IMR-90 (cell line): ENCODE data around the gene FGD3.

Experiments used
- TF ChIP-seq, protein P1 (sequence below): conservative IDR thresholded peaks from 2 replicates; pipeline ENCODE4 v1.5.1; 2012; ENCODE audit warnings: mild to moderate bottlenecking, low read depth, low read length, improper control_type of control experiment
- TF ChIP-seq, protein P2 (sequence below): fragments of 150-350 bp; IDR thresholded peaks from 2 replicates; pipeline ENCODE4 v1.6.1; 2017; ENCODE audit warnings: mild to moderate bottlenecking, antibody characterized with exemption, low read length, low read depth

DNA sequence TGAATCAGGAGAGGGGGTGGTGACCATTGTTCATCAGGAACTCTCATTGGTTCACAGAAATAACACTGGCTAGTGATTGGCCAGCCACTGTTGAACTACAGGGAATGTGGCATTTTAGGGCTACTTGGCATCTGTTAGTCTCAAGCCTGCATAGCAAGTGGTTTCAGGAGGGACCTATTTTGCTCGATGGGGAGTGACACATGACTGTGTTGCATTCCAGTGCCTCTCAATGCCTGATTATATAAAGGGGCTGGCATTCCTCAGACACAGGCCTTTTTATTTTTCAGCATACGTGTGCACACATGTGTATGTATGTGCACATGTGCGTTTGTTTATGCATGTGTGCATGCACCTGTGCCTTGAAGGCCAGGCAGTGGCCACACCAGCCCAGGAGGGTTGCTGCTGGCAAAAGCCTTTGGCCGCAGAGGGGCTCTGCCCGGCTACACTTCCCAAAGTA lies 23.2 kb downstream of the FGD3 start:
- TF ChIP-seq, protein P1, sequence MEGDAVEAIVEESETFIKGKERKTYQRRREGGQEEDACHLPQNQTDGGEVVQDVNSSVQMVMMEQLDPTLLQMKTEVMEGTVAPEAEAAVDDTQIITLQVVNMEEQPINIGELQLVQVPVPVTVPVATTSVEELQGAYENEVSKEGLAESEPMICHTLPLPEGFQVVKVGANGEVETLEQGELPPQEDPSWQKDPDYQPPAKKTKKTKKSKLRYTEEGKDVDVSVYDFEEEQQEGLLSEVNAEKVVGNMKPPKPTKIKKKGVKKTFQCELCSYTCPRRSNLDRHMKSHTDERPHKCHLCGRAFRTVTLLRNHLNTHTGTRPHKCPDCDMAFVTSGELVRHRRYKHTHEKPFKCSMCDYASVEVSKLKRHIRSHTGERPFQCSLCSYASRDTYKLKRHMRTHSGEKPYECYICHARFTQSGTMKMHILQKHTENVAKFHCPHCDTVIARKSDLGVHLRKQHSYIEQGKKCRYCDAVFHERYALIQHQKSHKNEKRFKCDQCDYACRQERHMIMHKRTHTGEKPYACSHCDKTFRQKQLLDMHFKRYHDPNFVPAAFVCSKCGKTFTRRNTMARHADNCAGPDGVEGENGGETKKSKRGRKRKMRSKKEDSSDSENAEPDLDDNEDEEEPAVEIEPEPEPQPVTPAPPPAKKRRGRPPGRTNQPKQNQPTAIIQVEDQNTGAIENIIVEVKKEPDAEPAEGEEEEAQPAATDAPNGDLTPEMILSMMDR, result no peak
- TF ChIP-seq, protein P2, sequence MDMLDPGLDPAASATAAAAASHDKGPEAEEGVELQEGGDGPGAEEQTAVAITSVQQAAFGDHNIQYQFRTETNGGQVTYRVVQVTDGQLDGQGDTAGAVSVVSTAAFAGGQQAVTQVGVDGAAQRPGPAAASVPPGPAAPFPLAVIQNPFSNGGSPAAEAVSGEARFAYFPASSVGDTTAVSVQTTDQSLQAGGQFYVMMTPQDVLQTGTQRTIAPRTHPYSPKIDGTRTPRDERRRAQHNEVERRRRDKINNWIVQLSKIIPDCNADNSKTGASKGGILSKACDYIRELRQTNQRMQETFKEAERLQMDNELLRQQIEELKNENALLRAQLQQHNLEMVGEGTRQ, result no peak
